GM18951 (cell line): ENCODE results near the gene RAI14.

ENCODE experiments used
- POLR2A ChIP-seq: IDR thresholded peaks from 4 replicates; pipeline ENCODE4 v1.6.1; 2011; ENCODE audit warnings: mild to moderate bottlenecking; ENCODE audit not compliant: insufficient read length, insufficient read depth; ENCODE audit errors: extremely low read depth
- in situ Hi-C: fragments of 300-500 bp; cut with MboI; formaldehyde crosslinking; loops from one replicate; pipeline ENCODE4 v1.12.0; 2022; ENCODE audit warnings: low sequenced_read_pairs, mixed read lengths, inconsistent platforms; ENCODE audit not compliant: unreplicated experiment

Gene RAI14

DNA sequence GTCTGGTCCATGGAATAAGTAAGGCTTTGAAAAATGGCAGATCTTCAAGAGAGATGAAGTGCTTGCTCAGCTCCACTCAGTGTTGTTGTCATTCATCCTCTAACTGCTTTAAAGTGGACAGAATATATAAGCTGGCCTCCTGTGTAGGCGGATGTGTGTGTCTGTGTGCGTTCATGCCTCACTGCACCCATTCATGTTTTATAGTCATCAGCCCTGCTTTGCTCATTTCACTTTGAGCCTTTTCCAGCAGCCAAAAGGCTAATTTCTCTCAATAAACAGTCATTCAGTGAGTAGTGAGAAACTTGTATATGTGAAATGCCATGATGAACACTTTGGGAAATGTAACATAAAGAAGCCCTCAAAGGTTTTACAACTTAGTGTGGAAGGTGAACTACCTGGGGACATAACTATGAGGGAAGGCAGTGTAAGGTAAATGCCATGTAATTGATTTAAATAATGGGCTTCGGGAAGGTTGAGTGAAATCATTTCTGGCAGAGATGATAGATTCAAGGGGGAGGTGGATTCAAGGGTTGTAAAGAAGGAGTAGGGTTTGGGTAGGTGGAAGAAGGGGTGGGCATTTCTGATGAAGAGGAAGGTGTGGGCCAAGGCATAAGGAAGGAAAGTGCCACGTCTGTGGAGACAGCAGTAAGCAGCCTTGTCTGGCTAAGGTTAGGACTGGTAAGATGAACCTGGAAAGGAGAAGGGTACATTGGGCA lies 198.5 kb downstream of the RAI14 start:
- no peak for TF ChIP-seq POLR2A
- in situ Hi-C loops, result no loop called here

DNA sequence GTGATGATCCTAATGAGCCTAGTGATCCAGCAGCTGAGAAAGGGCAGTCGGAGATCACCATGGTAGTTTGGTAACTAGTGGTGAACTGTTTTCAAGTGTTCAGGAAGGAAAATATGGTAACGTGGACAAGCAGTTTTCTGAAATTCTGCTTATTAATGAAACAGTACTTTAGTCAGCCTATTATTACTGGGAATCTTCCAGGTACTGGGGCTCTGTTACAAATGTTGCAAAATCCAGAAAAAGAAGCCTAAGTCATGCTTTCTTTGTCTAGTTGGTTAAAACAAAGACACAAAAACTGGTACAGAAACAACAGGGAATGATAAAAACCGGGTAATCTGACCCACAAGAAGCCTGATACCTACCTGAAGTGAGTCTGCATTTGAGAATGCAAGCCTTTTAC lies 201.0 kb downstream of the RAI14 start:
- in situ Hi-C loops, result no loop called here
- TF ChIP-seq POLR2A, result no peak

DNA sequence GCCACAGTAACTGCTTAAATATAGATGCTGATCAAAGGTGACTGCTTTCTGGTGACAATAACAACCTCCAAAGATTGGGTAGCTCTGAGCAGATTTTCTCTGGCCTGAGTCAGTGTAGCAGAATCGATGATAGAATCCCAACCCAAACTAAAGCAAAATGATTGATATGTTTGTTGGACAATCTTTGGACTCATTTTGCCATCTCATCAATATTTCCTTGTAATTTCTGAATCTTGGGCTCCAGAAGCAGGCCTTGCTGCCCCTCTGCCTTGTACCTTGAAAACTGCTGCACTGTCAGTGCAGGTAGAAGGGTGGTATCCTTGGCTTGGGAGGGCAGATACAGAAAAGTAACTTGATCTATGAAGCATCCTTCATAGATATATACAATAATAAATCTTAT lies 201.8 kb downstream of the RAI14 start:
- in situ Hi-C loops, result no loop called here

DNA sequence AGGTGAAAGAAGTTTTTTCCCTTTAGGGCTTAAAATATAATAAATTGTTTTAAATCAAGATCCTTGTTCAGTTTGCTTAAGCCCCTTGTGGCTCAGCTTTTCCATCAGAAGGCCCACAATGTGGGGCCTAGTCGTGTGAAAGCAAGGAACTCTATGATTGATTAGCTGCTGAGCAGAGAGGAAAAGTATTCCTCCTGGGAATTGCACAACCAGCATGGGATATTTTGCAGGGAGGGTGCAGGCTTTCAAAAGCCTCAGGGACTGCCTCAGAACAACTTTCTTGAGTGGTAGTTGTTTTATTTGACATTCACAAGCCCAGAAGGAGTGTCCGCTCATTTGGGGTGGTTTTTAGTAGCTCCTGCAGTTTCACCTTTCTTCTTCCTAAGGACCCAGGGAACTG lies 202.7 kb downstream of the RAI14 start:
- in situ Hi-C loops, result no loop called here
- TF ChIP-seq POLR2A, result no peak

More for the DNA sequence above, 201.8 kb downstream of the RAI14 start:
- TF ChIP-seq POLR2A, result no peak

DNA sequence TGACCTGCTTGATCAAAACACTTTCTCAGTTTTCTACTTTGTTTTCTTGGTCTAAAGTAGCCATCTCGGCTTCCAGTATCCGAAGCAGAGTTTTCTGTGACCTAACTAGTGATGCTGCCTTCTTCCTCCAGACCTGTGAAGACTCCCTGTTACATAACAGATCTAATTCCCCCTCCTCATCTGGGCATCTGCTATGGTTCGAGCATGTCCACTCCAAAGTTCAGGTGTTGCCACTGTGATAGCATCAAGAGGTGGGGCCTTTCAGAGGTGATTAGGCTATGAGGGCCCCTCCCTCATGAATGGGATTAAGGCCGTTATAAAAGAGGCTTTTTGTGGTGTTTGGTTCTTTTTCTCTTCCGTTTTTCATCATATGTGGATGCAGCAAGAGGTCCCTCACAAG lies 203.1 kb downstream of the RAI14 start:
- TF ChIP-seq POLR2A, result no peak
- in situ Hi-C loops, result no loop called here

DNA sequence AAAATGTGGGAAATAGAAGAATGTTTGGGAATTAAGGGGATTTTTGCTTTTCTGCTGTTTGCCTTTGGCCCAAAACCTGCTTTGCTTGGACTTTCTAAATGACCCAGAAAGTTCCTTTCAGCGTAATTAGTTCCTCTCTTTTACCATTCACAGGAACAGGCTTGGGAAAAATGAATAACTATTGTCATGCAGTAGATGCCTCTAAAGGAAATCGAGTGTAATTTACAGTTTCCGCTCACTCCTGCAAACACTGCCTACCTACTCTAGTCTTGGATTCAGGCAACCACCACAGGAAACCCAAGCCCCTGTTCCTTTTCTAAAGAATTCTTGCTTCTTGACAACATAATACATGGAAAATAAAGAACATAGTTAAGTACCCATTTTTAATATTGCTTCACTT lies 207.8 kb downstream of the RAI14 start:
- in situ Hi-C loops, result no loop called here
- no peak for TF ChIP-seq POLR2A

DNA sequence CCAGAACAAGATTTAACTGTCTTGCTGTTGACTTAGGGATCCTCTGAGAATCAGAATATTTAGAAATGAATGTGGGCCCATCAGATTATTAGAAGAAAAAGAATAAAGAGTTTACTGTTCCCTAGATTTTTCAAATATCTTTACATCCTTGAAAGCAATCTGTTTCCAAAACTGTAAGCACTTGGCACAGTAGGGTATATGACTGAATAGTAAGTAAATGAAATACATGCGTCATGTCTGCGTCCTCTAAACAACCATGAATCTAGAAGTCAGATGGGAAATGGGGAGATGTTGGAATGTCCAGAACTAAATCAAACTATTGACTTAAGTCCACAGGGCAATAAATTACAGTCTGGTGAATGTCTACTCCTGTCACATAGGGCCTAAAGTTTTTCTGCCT lies 209.0 kb downstream of the RAI14 start:
- in situ Hi-C loops, result no loop called here
- TF ChIP-seq POLR2A, result no peak

DNA sequence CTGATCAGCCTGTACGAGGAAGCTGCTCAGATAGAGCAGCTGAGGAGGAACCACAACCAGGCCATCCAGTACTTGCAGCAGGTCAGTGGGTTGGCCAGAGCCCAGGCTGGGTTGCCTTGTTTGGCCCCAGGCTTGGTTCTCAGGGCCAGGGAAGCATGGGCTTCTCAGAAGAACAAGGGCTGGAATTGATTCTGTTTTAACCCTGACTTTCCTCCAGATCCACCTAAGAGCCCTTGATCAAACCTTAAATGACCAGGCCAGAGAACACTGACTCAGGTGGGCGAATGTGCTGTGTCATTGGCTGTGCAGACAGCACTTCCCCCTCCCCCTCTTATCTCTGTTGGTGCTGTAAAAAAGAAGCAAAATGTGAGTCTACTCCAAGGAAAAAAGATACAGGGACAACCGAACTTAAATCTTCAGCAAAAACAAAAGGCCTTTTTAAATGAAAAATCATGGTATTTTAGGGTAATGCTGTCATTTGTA lies 210.9 kb downstream of the RAI14 start:
- in situ Hi-C loops, result no loop called here
- TF ChIP-seq POLR2A, result no peak

DNA sequence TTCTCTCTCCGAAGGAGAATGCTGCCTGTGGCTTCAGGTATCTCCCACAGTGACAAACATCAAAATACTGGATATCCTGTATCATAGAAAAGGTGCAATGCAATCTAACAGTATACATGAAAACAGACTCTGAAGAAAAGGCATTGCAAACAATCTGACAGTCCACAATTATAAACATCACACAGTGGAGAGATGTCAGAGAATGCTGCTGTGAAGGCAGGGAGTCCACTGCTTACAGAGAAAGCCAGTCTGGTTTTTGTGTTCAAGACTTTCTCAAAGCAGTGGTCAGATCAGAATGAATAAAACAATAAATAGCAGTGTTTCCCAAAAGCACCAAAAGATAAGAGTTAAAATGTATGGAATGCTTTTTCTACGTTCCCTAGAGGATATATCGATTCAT lies 211.5 kb downstream of the RAI14 start:
- in situ Hi-C loops, result no loop called here
- TF ChIP-seq POLR2A, result no peak

DNA sequence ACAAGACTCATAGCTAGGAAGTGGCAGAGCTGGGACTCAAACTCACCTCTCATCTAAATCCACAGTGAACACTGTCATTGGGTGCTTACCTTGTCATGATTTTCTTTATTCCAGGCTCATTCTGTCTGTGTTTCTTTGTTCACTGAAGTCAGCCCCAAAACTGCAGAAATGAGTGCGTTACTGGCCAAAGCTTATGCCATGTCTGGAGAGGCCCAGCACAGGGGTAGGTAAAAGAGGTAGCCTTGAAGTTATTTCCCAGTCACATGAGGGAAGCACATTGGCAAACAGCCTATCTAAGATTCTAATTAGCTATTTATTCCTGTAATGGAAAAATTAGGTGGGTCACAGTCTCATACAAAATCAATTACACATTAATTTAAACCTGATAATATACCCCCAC lies 212.7 kb downstream of the RAI14 start:
- in situ Hi-C loops, result no loop called here
- TF ChIP-seq POLR2A, result no peak

DNA sequence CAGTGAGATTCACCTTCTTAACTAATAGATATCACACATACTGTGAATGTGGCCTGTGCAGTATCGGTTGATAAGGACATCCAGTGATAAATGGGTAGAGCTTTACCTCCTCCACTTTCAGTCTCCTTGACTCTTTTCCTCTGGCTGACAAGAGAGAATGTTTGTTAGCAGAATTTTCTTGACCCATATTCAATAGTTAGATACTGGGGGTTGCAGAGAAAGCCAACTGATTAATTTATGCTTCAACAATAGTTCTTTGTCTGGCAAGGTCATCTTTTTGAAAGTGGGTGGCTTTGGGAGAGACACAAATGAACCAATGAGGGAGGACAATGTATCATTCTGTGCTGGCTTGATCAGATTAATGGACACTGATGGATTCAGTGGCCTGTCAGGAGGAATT lies 213.1 kb downstream of the RAI14 start:
- in situ Hi-C loops, result no loop called here
- TF ChIP-seq POLR2A, result no peak

DNA sequence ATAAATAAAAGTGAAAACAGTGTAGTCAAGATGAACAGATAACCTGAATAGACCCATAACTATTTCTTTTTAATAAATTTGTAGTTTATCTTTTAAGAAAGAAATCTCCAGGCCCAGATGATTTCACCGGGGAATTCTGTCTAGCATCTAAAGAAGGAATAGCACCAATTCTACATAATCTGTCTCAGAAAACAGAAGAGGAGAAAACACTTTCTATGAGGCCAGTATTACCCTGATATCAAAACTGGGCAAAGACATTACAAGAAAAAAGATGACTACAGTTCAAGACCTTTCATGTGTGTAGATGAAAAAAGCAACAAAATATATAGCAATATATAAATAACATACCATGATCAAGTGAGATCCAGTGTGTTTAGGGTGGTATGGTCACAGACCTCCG lies 214.3 kb downstream of the RAI14 start:
- in situ Hi-C loops, result no loop called here
- TF ChIP-seq POLR2A, result no peak

DNA sequence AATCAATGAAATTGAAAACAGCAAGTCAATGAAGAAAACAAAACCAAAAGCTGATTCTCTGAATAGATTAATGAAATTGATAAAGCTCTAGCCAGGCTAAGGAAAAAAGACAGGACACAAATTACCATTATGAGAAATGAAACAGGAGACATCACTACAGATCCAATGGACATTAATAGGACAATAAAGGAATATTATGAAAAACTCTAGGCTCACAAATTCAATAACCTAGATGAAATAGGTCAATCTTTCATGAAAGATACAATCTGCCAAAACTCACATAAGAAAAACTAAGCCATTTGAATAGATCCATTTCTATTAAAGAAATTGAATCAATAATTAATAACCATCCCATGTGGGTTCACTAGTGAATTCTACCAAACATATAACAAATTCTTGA lies 220.1 kb downstream of the RAI14 start:
- in situ Hi-C loops, result no loop called here
- TF ChIP-seq POLR2A, result no peak

DNA sequence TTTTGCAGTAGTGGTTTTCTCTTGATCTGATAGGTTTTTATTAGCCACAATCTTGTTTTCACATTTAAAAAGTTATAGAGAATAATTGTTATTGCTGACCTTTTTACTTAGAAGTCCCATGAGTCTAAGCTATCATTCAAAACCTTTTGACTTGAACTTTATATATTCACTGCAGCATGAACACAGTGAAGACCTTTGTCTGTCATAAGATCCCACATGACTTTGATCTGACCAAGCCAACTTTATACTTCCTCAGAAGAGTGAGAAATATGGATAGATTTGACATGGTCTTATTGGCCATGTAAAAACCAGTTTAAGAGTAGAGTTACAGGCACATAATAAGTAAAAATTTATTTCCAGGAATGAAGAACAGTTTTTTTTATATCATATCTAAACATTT lies 225.1 kb downstream of the RAI14 start:
- in situ Hi-C loops, result no loop called here
- no peak for TF ChIP-seq POLR2A
